Right atrium auricular region (tissue), 2 donors: Measurements from ENCODE around the gene DROSHA. TPM values are rescaled to one million over a fixed set of nuclear protein-coding genes. Genes with fewer than 3 reads are reported as not detected.

Experiments
- DNase-seq: peaks from one replicate; pipeline ENCODE4 v3.0.0-alpha.2; 2019; ENCODE audit warnings: low spot score
- H3K27ac ChIP-seq, 2 donors: fragments of 200-600 bp; sonication (generic); 1 replicate in 1 of 2; 2 replicates in 1 of 2; pipeline ENCODE4 v1.5.1; 2016 to 2019
- H3K27me3 ChIP-seq, 2 donors: fragments of 200-600 bp; sonication (generic); one replicate each; pipeline versions ENCODE4 v1.5.1 to v1.6.0; 2017 to 2019
- H3K36me3 ChIP-seq: fragments of 200-600 bp; sonication (generic); one replicate; pipeline ENCODE4 v1.5.1; 2016
- H3K4me1 ChIP-seq, 2 donors: fragments of 200-600 bp; sonication (generic); one replicate each; pipeline versions ENCODE4 v1.5.1 to v1.6.0; 2017 to 2019
- H3K4me3 ChIP-seq, 2 donors: fragments of 200-600 bp; sonication (generic); 1 replicate in 1 of 2; 2 replicates in 1 of 2; pipeline ENCODE4 v1.5.1; 2017 to 2019; ENCODE audit warnings: mild to moderate bottlenecking in 1 of 2, moderate library complexity in 1 of 2
- H3K9me3 ChIP-seq, 2 donors: fragments of 200-600 bp; sonication (generic); one replicate each; pipeline ENCODE4 v1.5.1; 2019
- CTCF ChIP-seq, 2 donors: fragments of 200-600 bp; sonication (generic); IDR thresholded peaks; one replicate each; pipeline ENCODE4 v1.5.1; 2019; ENCODE audit warnings: antibody characterized with exemption in 2 of 2
- total RNA-seq, 2 donors: library from RNA; depleted of rRNA; stranded (reverse); fragments of >200 nt; gene quantifications; one replicate each; pipeline ENCODE4 v1.1.0, GENCODE V29; 2016

DROSHA gene
- total RNA-seq, 2 donors from 2014 or later = 27.3 to 28.5 TPM

- H3K4me3 ChIP-seq = no peak overlapping the region
- H3K4me1 ChIP-seq = no peaks in the 10 kb centered on the region
- no peak for TF ChIP-seq CTCF (IDR thresholded peaks at IDR 0.05)
- H3K36me3 ChIP-seq = peaks cover 9% of the 10 kb centered on the region
- no peaks in the 10 kb centered on the region for H3K27me3 ChIP-seq
- H3K9me3 ChIP-seq = no peaks in the 10 kb centered on the region
- DNase-seq = no peak
- no peak overlapping the region for H3K27ac ChIP-seq
These were observed 88.3 kb downstream of the DROSHA start for GRCh38 chr5:31443572-31443971.

- no peaks in the 10 kb centered on the region for H3K4me1 ChIP-seq
- H3K27ac ChIP-seq = no peak overlapping the region
- TF ChIP-seq CTCF (IDR thresholded peaks at IDR 0.05) = no peak
- H3K36me3 ChIP-seq = peaks cover 9% of the 10 kb centered on the region
- no peak for DNase-seq
- no peaks in the 10 kb centered on the region for H3K9me3 ChIP-seq
- no peaks in the 10 kb centered on the region for H3K27me3 ChIP-seq
- no peak overlapping the region for H3K4me3 ChIP-seq
These were observed 89.7 kb downstream of the DROSHA start for GRCh38 chr5:31442058-31442745.

GRCh38 chr5:31436851-31437250 lies 95.0 kb downstream of the DROSHA start:
- no peak for TF ChIP-seq CTCF (IDR thresholded peaks at IDR 0.05)
- no peaks in the 10 kb centered on the region for H3K9me3 ChIP-seq
- no peak for DNase-seq
- H3K36me3 ChIP-seq = peaks cover 12% of the 10 kb centered on the region
- H3K4me3 ChIP-seq = no peak overlapping the region
- H3K27ac ChIP-seq = no peak overlapping the region
- no peaks in the 10 kb centered on the region for H3K27me3 ChIP-seq
- no peaks in the 10 kb centered on the region for H3K4me1 ChIP-seq

- Histone ChIP-seq H3K27ac (no peak overlapping the region), H3K27me3 (no peaks in the 10 kb centered on the region), H3K4me3 (no peak overlapping the region), H3K4me1 (no peaks in the 10 kb centered on the region), H3K9me3 (no peaks in the 10 kb centered on the region), H3K36me3 (peaks cover 12% of the 10 kb centered on the region)
- DNase-seq = no peak
- TF ChIP-seq CTCF (IDR thresholded peaks at IDR 0.05) = no peak
These were observed 96.2 kb downstream of the DROSHA start for GRCh38 chr5:31435730-31436129.

- TF ChIP-seq CTCF (IDR thresholded peaks at IDR 0.05) = no peak
- Histone ChIP-seq H3K36me3 (peaks cover 12% of the 10 kb centered on the region), H3K9me3 (no peaks in the 10 kb centered on the region), H3K4me1 (no peaks in the 10 kb centered on the region), H3K27me3 (no peaks in the 10 kb centered on the region), H3K4me3 (no peak overlapping the region), H3K27ac (no peak overlapping the region)
- DNase-seq = no peak
These were observed 97.0 kb downstream of the DROSHA start for GRCh38 chr5:31434898-31435297.

- no peaks in the 10 kb centered on the region for H3K9me3 ChIP-seq
- H3K36me3 ChIP-seq = peaks cover 12% of the 10 kb centered on the region
- H3K27me3 ChIP-seq = no peaks in the 10 kb centered on the region
- H3K4me3 ChIP-seq = no peak overlapping the region
- TF ChIP-seq CTCF (IDR thresholded peaks at IDR 0.05) = no peak
- no peak for DNase-seq
- no peaks in the 10 kb centered on the region for H3K4me1 ChIP-seq
- no peak overlapping the region for H3K27ac ChIP-seq
These were observed 98.7 kb downstream of the DROSHA start for GRCh38 chr5:31433229-31433628.
